Tibial nerve (tissue), 4 donors: Measurements from ENCODE around the gene DYRK1B.

ENCODE experiments used
- EP300 ChIP-seq, 2 donors: sonication (generic); formaldehyde crosslinking; IDR thresholded peaks; one replicate each; pipeline ENCODE4 v1.6.1; 2017; ENCODE audit warnings: antibody characterized with exemption in 2 of 2, mild to moderate bottlenecking in 1 of 2
- POLR2A ChIP-seq, 2 donors: fragments of 450-650 bp; IDR thresholded peaks; one replicate each; pipeline ENCODE4 v1.6.1; 2017; ENCODE audit warnings: antibody characterized with exemption in 2 of 2, mild to moderate bottlenecking in 2 of 2, moderate library complexity in 2 of 2
- TF ChIP-seq, protein P1 (sequence below), 5 experiments: fragments of 200-600 bp in 3 of 5; fragments of 450-650 bp in 2 of 5; sonication (generic) in 3 of 5; IDR thresholded peaks; one replicate each; pipeline ENCODE4 v1.5.1; 2016 to 2019; ENCODE audit warnings: antibody characterized with exemption in 5 of 5, mild to moderate bottlenecking in 3 of 5, moderate library complexity in 2 of 5

- TF ChIP-seq, protein P1, sequence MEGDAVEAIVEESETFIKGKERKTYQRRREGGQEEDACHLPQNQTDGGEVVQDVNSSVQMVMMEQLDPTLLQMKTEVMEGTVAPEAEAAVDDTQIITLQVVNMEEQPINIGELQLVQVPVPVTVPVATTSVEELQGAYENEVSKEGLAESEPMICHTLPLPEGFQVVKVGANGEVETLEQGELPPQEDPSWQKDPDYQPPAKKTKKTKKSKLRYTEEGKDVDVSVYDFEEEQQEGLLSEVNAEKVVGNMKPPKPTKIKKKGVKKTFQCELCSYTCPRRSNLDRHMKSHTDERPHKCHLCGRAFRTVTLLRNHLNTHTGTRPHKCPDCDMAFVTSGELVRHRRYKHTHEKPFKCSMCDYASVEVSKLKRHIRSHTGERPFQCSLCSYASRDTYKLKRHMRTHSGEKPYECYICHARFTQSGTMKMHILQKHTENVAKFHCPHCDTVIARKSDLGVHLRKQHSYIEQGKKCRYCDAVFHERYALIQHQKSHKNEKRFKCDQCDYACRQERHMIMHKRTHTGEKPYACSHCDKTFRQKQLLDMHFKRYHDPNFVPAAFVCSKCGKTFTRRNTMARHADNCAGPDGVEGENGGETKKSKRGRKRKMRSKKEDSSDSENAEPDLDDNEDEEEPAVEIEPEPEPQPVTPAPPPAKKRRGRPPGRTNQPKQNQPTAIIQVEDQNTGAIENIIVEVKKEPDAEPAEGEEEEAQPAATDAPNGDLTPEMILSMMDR (IDR thresholded peaks at IDR 0.05): no peak
- TF ChIP-seq POLR2A (IDR thresholded peaks at IDR 0.05): no peak
- no peak for TF ChIP-seq EP300 (IDR thresholded peaks at IDR 0.05)
Observed at GRCh38 chr19:39829702-39830275, 4.2 kb downstream of the DYRK1B start.
